Testis (tissue), 2 donors: ENCODE measurements around the gene AFAP1.

ENCODE experiments used
- POLR2A ChIP-seq: fragments of 450-650 bp; IDR thresholded peaks from one replicate; pipeline ENCODE4 v1.6.1; 2017; ENCODE audit warnings: antibody characterized with exemption, mild to moderate bottlenecking, moderate library complexity
- TF ChIP-seq, protein P1 (sequence below), 3 experiments: fragments of 450-650 bp in 2 of 3; fragments of 200-600 bp in 1 of 3; sonication (generic) in 1 of 3; IDR thresholded peaks; one replicate each; pipeline ENCODE4 v1.5.1; 2016 to 2019; ENCODE audit warnings: antibody characterized with exemption in 3 of 3, mild to moderate bottlenecking in 2 of 3, moderate library complexity in 1 of 3

DNA sequence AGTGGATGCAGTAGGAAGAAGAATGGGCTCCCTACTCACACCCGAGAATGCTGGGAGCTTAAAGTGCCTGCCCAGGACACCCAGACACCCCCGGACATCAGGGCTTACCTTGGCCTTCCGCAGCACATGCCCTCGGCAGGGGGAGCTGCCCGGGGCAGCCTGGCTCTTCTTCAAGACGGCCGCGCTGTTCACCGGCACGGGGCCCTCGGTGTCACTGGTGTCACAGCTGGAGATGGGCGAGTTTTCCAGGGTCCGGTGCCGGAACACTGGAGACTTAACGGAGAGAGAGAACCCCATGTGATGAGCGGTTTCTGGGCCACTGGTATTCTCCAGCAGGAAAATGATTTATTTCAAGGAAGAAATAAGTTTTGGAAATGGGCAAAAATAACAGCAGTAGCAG is 170.9 kb downstream of the AFAP1 start:
- TF ChIP-seq, protein P1, sequence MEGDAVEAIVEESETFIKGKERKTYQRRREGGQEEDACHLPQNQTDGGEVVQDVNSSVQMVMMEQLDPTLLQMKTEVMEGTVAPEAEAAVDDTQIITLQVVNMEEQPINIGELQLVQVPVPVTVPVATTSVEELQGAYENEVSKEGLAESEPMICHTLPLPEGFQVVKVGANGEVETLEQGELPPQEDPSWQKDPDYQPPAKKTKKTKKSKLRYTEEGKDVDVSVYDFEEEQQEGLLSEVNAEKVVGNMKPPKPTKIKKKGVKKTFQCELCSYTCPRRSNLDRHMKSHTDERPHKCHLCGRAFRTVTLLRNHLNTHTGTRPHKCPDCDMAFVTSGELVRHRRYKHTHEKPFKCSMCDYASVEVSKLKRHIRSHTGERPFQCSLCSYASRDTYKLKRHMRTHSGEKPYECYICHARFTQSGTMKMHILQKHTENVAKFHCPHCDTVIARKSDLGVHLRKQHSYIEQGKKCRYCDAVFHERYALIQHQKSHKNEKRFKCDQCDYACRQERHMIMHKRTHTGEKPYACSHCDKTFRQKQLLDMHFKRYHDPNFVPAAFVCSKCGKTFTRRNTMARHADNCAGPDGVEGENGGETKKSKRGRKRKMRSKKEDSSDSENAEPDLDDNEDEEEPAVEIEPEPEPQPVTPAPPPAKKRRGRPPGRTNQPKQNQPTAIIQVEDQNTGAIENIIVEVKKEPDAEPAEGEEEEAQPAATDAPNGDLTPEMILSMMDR (IDR thresholded peaks at IDR 0.05): no peak
- no peak for TF ChIP-seq POLR2A
